Activated naive CD4-positive, alpha-beta T cell treated with anti-CD3 and anti-CD28 coated beads, Interleukin-2, amount 10 ng/mL, durations not matched to agents 7 days and 5 days (primary cell): Measurements from ENCODE around the gene METRNL.
"Not testable (repeated sequence)": the region's sequence is repeated elsewhere in the genome, so short reads cannot be mapped to it uniquely, and the experiment has no call there.

ENCODE experiments used
- CTCF ChIA-PET: fragments of 350-600 bp; sonication (Branson Sonifier 250); formaldehyde crosslinking; loops from one replicate; lab custom pipeline; 2021; ENCODE audit warnings: antibody characterized with exemption; lab: Charles Lee
- DNase-seq: peaks from one replicate; pipeline ENCODE4 v3.0.0-alpha.2; 2020
- H3K27ac Mint-ChIP-seq: one replicate; pipeline ENCODE4 v1.8.0; 2021; ENCODE audit warnings: mild to moderate bottlenecking, moderate library complexity, mixed read lengths
- H3K27me3 Mint-ChIP-seq: one replicate; pipeline ENCODE4 v1.8.0; 2021; ENCODE audit warnings: mild to moderate bottlenecking, mixed read lengths
- H3K36me3 Mint-ChIP-seq: one replicate; pipeline ENCODE4 v1.8.0; 2021; ENCODE audit warnings: mixed read lengths
- H3K4me1 Mint-ChIP-seq: one replicate; pipeline ENCODE4 v1.8.0; 2021; ENCODE audit warnings: mixed read lengths
- H3K4me3 Mint-ChIP-seq: one replicate; pipeline ENCODE4 v1.8.0; 2021; ENCODE audit warnings: mild to moderate bottlenecking, moderate library complexity, mixed read lengths
- H3K9me3 Mint-ChIP-seq: one replicate; pipeline ENCODE4 v1.8.0; 2021; ENCODE audit warnings: mixed read lengths

METRNL gene

GRCh38 chr17:83137523-83137922 is 58.1 kb downstream of the METRNL start:
- no peak overlapping the region for H3K27ac Mint-ChIP-seq
- no peaks in the 10 kb centered on the region for H3K36me3 Mint-ChIP-seq
- CTCF ChIA-PET: no interaction called here
- H3K4me1 Mint-ChIP-seq: no peaks in the 10 kb centered on the region
- H3K9me3 Mint-ChIP-seq: no peaks in the 10 kb centered on the region
- H3K27me3 Mint-ChIP-seq: peaks cover 33% of the 10 kb centered on the region
- no peak overlapping the region for H3K4me3 Mint-ChIP-seq
- DNase-seq: no peak

GRCh38 chr17:83138820-83139219 is 59.4 kb downstream of the METRNL start:
- Mint-ChIP-seq H3K27me3 (peaks cover 33% of the 10 kb centered on the region), H3K4me3 (no peak overlapping the region), H3K9me3 (no peaks in the 10 kb centered on the region), H3K4me1 (no peaks in the 10 kb centered on the region), H3K27ac (no peak overlapping the region), H3K36me3 (no peaks in the 10 kb centered on the region)
- DNase-seq: no peak
- CTCF ChIA-PET: no interaction called here

DNA sequence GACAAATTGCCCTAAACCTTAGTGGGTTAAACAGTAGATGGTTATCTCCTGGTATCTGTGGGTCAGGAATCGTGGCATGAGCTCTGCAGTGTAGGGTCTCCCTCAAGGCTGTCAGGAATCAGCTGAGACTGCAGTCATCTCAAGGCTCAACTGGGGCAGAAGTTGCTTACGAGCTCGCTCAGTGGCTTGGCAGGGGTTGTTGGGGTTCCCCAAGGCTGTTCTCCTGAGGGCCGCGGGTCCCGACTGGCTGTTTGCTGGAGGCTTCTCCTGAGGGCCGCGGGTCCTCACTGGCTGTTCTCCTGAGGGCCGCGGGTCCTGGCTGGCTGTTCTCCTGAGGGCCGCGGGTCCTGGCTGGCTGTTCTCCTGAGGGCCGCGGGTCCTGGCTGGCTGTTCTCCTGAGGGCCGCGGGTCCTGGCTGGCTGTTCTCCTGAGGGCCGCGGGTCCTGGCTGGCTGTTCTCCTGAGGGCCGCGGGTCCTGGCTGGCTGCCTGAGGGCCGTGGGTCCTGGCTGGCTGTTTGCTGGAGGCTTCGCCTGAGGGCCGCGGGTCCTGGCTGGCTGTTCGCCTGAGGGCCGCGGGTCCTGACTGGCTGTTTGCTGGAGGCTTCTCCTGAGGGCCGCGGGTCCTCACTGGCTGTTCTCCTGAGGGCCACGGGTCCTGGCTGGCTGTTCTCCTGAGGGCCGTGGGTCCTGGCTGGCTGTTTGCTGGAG is 60.3 kb downstream of the METRNL start:
- H3K4me3 Mint-ChIP-seq, H3K36me3 Mint-ChIP-seq: not testable (repeated sequence)
- H3K27me3 Mint-ChIP-seq: peaks cover 41% of the 10 kb centered on the region

GRCh38 chr17:83140249-83140566 is 60.8 kb downstream of the METRNL start:
- H3K4me1 Mint-ChIP-seq, H3K4me3 Mint-ChIP-seq, H3K36me3 Mint-ChIP-seq, DNase-seq, H3K27ac Mint-ChIP-seq, CTCF ChIA-PET, H3K9me3 Mint-ChIP-seq: not testable (repeated sequence)
- peaks cover 46% of the 10 kb centered on the region for H3K27me3 Mint-ChIP-seq

More for the DNA sequence above, 60.3 kb downstream of the METRNL start:
- H3K4me1 Mint-ChIP-seq, H3K27ac Mint-ChIP-seq, DNase-seq, CTCF ChIA-PET, H3K9me3 Mint-ChIP-seq: not testable (repeated sequence)

GRCh38 chr17:83142619-83143018 is 63.2 kb downstream of the METRNL start:
- Mint-ChIP-seq H3K27me3 (peaks cover 43% of the 10 kb centered on the region), H3K9me3 (peaks cover 2% of the 10 kb centered on the region), H3K4me3 (no peak overlapping the region), H3K36me3 (no peaks in the 10 kb centered on the region), H3K4me1 (peaks cover 17% of the 10 kb centered on the region), H3K27ac (no peak overlapping the region)
- CTCF ChIA-PET: no interaction called here
- no peak for DNase-seq

GRCh38 chr17:83143817-83144231 is 64.4 kb downstream of the METRNL start:
- CTCF ChIA-PET: no interaction called here
- Mint-ChIP-seq H3K4me3 (no peak overlapping the region), H3K27me3 (peaks cover 40% of the 10 kb centered on the region), H3K27ac (no peak overlapping the region), H3K4me1 (peaks cover 25% of the 10 kb centered on the region), H3K36me3 (no peaks in the 10 kb centered on the region), H3K9me3 (peaks cover 2% of the 10 kb centered on the region)
- DNase-seq: no peak
